Fibroblast of the aortic adventitia (primary cell): ENCODE measurements around the gene KIF25. TPM values are rescaled to one million over a fixed set of nuclear protein-coding genes. Genes with fewer than 3 reads are reported as not detected.

Experiments
- DNase-seq: peaks from one replicate; pipeline ENCODE4 v3.0.0-alpha.2; 2010; ENCODE audit warnings: low read depth
- H3K4me3 ChIP-seq: 2 replicates; pipeline ENCODE4 v1.5.1; 2011; ENCODE audit warnings: low read depth, mild to moderate bottlenecking, control low read depth, low read length, moderate library complexity
- total RNA-seq: library from RNA; depleted of rRNA; stranded (reverse); fragments of >200 nt; gene quantifications from 2 replicates; pipeline ENCODE4 v1.2.3, GENCODE V29; 2012; ENCODE audit warnings: low replicate concordance
- TF ChIP-seq, protein P1 (sequence below): IDR thresholded peaks from 2 replicates; pipeline ENCODE4 v1.5.1; 2011; ENCODE audit warnings: mild to moderate bottlenecking, low read length, control low read depth, inconsistent platforms; ENCODE audit not compliant: insufficient read depth

KIF25 gene
- total RNA-seq, 1 donor, result not detected

GRCh38 chr6:168024951-168025510 is 27.6 kb downstream of the KIF25 start:
- TF ChIP-seq, protein P1, sequence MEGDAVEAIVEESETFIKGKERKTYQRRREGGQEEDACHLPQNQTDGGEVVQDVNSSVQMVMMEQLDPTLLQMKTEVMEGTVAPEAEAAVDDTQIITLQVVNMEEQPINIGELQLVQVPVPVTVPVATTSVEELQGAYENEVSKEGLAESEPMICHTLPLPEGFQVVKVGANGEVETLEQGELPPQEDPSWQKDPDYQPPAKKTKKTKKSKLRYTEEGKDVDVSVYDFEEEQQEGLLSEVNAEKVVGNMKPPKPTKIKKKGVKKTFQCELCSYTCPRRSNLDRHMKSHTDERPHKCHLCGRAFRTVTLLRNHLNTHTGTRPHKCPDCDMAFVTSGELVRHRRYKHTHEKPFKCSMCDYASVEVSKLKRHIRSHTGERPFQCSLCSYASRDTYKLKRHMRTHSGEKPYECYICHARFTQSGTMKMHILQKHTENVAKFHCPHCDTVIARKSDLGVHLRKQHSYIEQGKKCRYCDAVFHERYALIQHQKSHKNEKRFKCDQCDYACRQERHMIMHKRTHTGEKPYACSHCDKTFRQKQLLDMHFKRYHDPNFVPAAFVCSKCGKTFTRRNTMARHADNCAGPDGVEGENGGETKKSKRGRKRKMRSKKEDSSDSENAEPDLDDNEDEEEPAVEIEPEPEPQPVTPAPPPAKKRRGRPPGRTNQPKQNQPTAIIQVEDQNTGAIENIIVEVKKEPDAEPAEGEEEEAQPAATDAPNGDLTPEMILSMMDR, result no peak
- no peak for DNase-seq
- no peak overlapping the region for H3K4me3 ChIP-seq

- no peak overlapping the region for H3K4me3 ChIP-seq
- DNase-seq, result no peak
- TF ChIP-seq, protein P1, result no peak
These were observed 28.6 kb downstream of the KIF25 start for GRCh38 chr6:168025831-168026710.

- DNase-seq, result no peak
- TF ChIP-seq, protein P1, result no peak
- H3K4me3 ChIP-seq, result no peak overlapping the region
These were observed 29.5 kb downstream of the KIF25 start for GRCh38 chr6:168026925-168027324.

GRCh38 chr6:168027521-168027920 is 30.1 kb downstream of the KIF25 start:
- DNase-seq, result no peak
- TF ChIP-seq, protein P1, result no peak
- no peak overlapping the region for H3K4me3 ChIP-seq

DNA sequence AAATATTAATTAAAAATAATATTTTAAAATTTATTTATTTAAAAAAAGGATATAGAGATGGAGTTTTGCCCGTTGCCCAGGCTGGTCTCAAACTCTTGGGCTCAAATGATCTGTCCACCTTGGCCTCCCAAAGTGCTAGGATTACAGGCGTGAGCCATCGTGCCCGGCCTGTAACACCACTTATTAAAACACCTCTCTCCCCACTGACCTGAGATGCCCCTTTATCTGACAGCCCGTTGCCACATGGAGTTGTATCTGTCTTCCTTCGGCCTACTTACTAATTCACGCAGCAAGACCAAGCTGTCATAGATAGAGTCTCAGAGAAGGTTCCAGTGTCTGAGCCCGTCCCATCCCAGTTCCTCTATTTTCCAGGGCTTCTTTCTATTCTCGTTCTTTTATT is 30.7 kb downstream of the KIF25 start:
- TF ChIP-seq, protein P1, result no peak
- no peak overlapping the region for H3K4me3 ChIP-seq
- no peak for DNase-seq

GRCh38 chr6:168029459-168030217 is 32.2 kb downstream of the KIF25 start:
- no peak for DNase-seq
- H3K4me3 ChIP-seq, result no peak overlapping the region
- TF ChIP-seq, protein P1, result no peak
